PC-3 (cell line): ENCODE data around the gene IDNK. TPM values are rescaled to one million over a fixed set of nuclear protein-coding genes. Genes with fewer than 3 reads are reported as not detected.

Source experiments
- ATAC-seq: fragments of 200-7000 bp; cut with Tn5 transposase; 2 replicates; pipeline ENCODE4 v1.9.1; 2020; ENCODE audit warnings: mild to moderate bottlenecking, moderate library complexity
- BruUV-seq: library from RNA; stranded (reverse); fragments of 400-500 nt; replicated peaks from 2 replicates; lab custom pipeline; 2021; lab: Mats Ljungman, UMichigan
- CTCF ChIA-PET: fragments of 300-600 bp; sonication (Branson Sonifier 250); formaldehyde crosslinking; loops from one replicate; lab custom pipeline; 2022; ENCODE audit warnings: antibody characterized with exemption; lab: Charles Lee
- POLR2A ChIA-PET: fragments of 300-600 bp; sonication (Branson Sonifier 250); formaldehyde crosslinking; loops from one replicate; lab custom pipeline; 2022; ENCODE audit warnings: antibody characterized with exemption; ENCODE audit not compliant: unreplicated experiment; lab: Charles Lee
- DNase-seq: peaks from one replicate; pipeline ENCODE4 v3.0.0-alpha.2; 2015
- H2AFZ ChIP-seq: fragments of 300-600 bp; sonication (generic); 2 replicates; pipeline ENCODE4 v1.6.0; 2016; ENCODE audit warnings: antibody characterized with exemption, low read length
- H3F3A ChIP-seq: fragments of 300-600 bp; sonication (generic); one replicate; pipeline ENCODE4 v1.6.0; 2017; ENCODE audit warnings: antibody characterized with exemption, low read length, control low read depth, mild to moderate bottlenecking; ENCODE audit not compliant: unreplicated experiment
- H3K27ac ChIP-seq: fragments of 300-600 bp; sonication (generic); 2 replicates; pipeline ENCODE4 v1.5.1; 2016; ENCODE audit warnings: mild to moderate bottlenecking, low read length
- H3K27me3 ChIP-seq: fragments of 300-600 bp; sonication (generic); 2 replicates; pipeline ENCODE4 v1.6.1; 2016; ENCODE audit warnings: low read length, mixed read lengths
- H3K36me3 ChIP-seq: fragments of 300-600 bp; sonication (generic); 2 replicates; pipeline ENCODE4 v1.6.1; 2016; ENCODE audit warnings: low read depth, mixed run types, low read length, mixed read lengths
- H3K4me1 ChIP-seq: fragments of 300-600 bp; sonication (generic); 2 replicates; pipeline ENCODE4 v1.5.1; 2016; ENCODE audit warnings: low read length; ENCODE audit not compliant: insufficient read depth
- H3K4me2 ChIP-seq: fragments of 300-600 bp; sonication (generic); 2 replicates; pipeline ENCODE4 v1.6.0; 2016; ENCODE audit warnings: low read length
- H3K4me3 ChIP-seq: fragments of 300-600 bp; sonication (generic); 2 replicates; pipeline ENCODE4 v1.5.1; 2016; ENCODE audit warnings: mild to moderate bottlenecking, low read length, mixed read lengths
- H3K79me2 ChIP-seq: fragments of 300-600 bp; sonication (generic); 2 replicates; pipeline ENCODE4 v1.6.1; 2017; ENCODE audit warnings: low read length, mixed read lengths
- H3K9ac ChIP-seq: fragments of 300-600 bp; sonication (generic); 2 replicates; pipeline ENCODE4 v1.6.0; 2016; ENCODE audit warnings: mild to moderate bottlenecking, low read length
- H3K9me2 ChIP-seq: fragments of 300-600 bp; sonication (generic); replicated peaks from 2 replicates; pipeline ENCODE4 v1.6.1; 2016; ENCODE audit warnings: mixed run types, low read length, mixed read lengths
- H3K9me3 ChIP-seq: fragments of 300-600 bp; sonication (generic); 2 replicates; pipeline ENCODE4 v1.6.1; 2016; ENCODE audit warnings: low read length, mixed read lengths
- H4K20me1 ChIP-seq: fragments of 300-600 bp; sonication (generic); 2 replicates; pipeline ENCODE4 v1.6.1; 2016; ENCODE audit warnings: low read length, mixed read lengths
- EZH2 ChIP-seq: fragments of 300-600 bp; sonication (generic); IDR thresholded peaks from one replicate; pipeline ENCODE4 v1.6.1; 2017; ENCODE audit warnings: antibody characterized with exemption, mild to moderate bottlenecking, low read length; ENCODE audit not compliant: unreplicated experiment
- EZH2phosphoT487 ChIP-seq: fragments of 300-600 bp; sonication (generic); IDR thresholded peaks from 2 replicates; pipeline ENCODE4 v1.6.1; 2018; ENCODE audit warnings: mild to moderate bottlenecking, antibody characterized with exemption, low read length, borderline replicate concordance
- intact Hi-C: fragments of 100-400 bp; cut with micrococcal nuclease; formaldehyde crosslinking; loops from 2 replicates; pipeline ENCODE4 v1.9.0; 2023
- total RNA-seq: library from RNA; depleted of rRNA; stranded (reverse); fragments of >200 nt; gene quantifications from 2 replicates; pipeline ENCODE4 v1.2.3, GENCODE V29; 2014
- TF ChIP-seq, protein P1 (sequence below): fragments of 300-600 bp; sonication (generic); conservative IDR thresholded peaks from 2 replicates; pipeline ENCODE4 v1.5.1; 2017; ENCODE audit warnings: antibody characterized with exemption, low read depth, mild to moderate bottlenecking, low read length

The IDNK gene
- total RNA-seq, 1 experiment from 2014 or later: 1.4 TPM

DNA sequence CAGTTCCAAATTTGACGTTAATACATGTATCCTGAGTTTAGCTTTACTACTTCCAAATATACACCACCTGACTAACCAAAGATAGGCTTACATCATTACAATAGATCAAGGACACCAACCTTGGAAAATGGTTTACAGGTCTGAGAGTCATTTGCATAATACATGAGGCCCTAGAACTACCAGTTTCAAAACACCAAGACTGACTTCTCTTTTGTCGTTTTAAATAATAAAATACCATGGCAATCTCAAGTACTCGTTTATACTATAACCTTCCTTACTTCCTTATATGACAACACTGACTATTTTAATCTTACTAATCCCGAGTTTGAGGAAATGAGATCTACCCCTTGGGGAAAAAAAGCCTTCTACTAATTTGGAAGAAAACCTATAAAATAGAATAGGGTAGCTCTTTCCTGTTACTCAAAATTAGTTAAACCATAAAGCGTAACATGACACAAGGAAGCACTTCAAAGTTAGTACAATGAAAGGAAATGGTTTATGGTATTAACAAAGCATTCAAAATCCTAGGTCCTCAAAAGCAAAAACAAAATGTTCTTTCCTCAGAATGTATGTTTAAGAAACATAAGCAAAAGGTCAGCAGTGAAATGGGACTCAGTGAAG is 42.7 kb downstream of the IDNK start:
- CTCF ChIA-PET: no interaction called here
- H3K9ac ChIP-seq: no peak overlapping the region
- peak; percentile 33; the same call in 1 of the 2 replicates for ATAC-seq
- H3F3A ChIP-seq: no peaks in the 10 kb centered on the region
- no peaks in the 10 kb centered on the region for H3K27me3 ChIP-seq
- no peak for DNase-seq
- no peak for TF ChIP-seq EZH2
- TF ChIP-seq, protein P1, sequence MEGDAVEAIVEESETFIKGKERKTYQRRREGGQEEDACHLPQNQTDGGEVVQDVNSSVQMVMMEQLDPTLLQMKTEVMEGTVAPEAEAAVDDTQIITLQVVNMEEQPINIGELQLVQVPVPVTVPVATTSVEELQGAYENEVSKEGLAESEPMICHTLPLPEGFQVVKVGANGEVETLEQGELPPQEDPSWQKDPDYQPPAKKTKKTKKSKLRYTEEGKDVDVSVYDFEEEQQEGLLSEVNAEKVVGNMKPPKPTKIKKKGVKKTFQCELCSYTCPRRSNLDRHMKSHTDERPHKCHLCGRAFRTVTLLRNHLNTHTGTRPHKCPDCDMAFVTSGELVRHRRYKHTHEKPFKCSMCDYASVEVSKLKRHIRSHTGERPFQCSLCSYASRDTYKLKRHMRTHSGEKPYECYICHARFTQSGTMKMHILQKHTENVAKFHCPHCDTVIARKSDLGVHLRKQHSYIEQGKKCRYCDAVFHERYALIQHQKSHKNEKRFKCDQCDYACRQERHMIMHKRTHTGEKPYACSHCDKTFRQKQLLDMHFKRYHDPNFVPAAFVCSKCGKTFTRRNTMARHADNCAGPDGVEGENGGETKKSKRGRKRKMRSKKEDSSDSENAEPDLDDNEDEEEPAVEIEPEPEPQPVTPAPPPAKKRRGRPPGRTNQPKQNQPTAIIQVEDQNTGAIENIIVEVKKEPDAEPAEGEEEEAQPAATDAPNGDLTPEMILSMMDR: no peak
- no peak for TF ChIP-seq EZH2phosphoT487
- POLR2A ChIA-PET: no interaction called here
- no peak overlapping the region for H3K4me3 ChIP-seq
- no peaks in the 10 kb centered on the region for H3K4me1 ChIP-seq
- intact Hi-C loops: loop anchor here (5.0 kb wide), 1 partner anchor 42 kb away; the partner anchor contains the start of gene UBQLN1
- H4K20me1 ChIP-seq: no peaks in the 10 kb centered on the region
- H3K79me2 ChIP-seq: no peaks in the 10 kb centered on the region
- H3K9me2 ChIP-seq: no peaks in the 10 kb centered on the region
- no peak overlapping the region for H3K4me2 ChIP-seq
- H2AFZ ChIP-seq: no peak overlapping the region
- peaks cover 47% of the 10 kb centered on the region; the same call in 1 of the 2 replicates for H3K36me3 ChIP-seq
- no TSS peak for BruUV-seq
- no peak overlapping the region for H3K27ac ChIP-seq
- H3K9me3 ChIP-seq: no peaks in the 10 kb centered on the region

DNA sequence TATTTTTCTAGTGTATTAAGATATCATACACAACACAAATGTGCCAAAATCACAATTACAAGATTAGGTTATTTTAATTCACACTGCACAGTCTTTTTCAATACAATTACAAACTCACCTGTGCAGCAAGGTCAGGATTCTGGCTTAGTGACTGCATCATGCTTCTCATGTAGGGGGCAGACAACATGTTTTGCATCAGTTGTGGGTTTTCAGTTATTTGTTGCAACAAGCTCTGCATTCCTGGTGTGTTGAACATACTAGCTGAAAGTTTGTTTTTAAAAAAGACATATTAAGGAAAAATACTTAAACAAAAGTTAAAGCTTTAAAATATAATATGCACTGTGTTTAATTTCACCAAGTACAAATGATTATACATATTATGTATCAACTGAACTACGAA is 46.1 kb downstream of the IDNK start:
- DNase-seq (no peak), ATAC-seq (no peak)
- intact Hi-C loops: loop anchor here (5.0 kb wide), 1 partner anchor 38 kb away; the partner anchor contains the start of gene UBQLN1
- Histone ChIP-seq H3K9me3 (no peaks in the 10 kb centered on the region), H3K9me2 (no peaks in the 10 kb centered on the region), H3K27ac (no peak overlapping the region), H3K4me3 (no peak overlapping the region), H4K20me1 (no peaks in the 10 kb centered on the region), H2AFZ (no peak overlapping the region), H3K36me3 (peaks cover 52% of the 10 kb centered on the region), H3F3A (no peaks in the 10 kb centered on the region), H3K9ac (no peak overlapping the region), H3K4me2 (no peak overlapping the region), H3K27me3 (no peaks in the 10 kb centered on the region), H3K4me1 (no peaks in the 10 kb centered on the region), H3K79me2 (peaks cover 14% of the 10 kb centered on the region)
- no TSS peak for BruUV-seq
- ChIA-PET POLR2A (no interaction called here), CTCF (no interaction called here)
- TF ChIP-seq EZH2phosphoT487: no peak

DNA sequence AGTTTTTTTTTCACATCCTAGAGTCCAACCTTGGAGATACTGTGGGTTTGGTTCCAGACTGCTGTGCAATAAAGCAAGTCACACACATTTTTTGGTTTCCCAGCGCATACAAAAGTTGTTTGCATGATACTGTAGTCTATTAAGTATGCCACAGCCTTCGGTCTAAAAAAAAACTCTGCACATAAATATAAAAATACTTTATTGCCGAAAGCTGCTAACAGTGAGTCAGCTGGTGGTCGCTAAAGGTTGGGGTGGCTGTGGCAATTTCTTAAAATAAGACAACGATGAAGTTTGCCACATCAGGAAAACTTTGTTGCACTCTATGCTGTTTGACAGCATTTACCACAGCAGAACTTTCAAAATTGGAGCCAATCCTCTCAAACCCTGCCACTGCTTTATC is 47.4 kb downstream of the IDNK start:
- Histone ChIP-seq H4K20me1 (no peaks in the 10 kb centered on the region), H3K4me1 (no peaks in the 10 kb centered on the region), H3K27me3 (no peaks in the 10 kb centered on the region), H2AFZ (no peak overlapping the region), H3K4me3 (no peak overlapping the region), H3K27ac (peak overlapping the region; percentile 18; the same call in 1 of the 2 replicates), H3K36me3 (peaks cover 56% of the 10 kb centered on the region), H3F3A (no peaks in the 10 kb centered on the region), H3K4me2 (no peak overlapping the region), H3K9ac (no peak overlapping the region), H3K9me3 (no peaks in the 10 kb centered on the region), H3K79me2 (peaks cover 21% of the 10 kb centered on the region), H3K9me2 (no peaks in the 10 kb centered on the region)
- ChIA-PET CTCF (no interaction called here), POLR2A (no interaction called here)
- no TSS peak for BruUV-seq
- DNase-seq: no peak
- no peak for ATAC-seq
- intact Hi-C loops: no loop called here
- TF ChIP-seq EZH2: no peak
- TF ChIP-seq, protein P1: no peak
- TF ChIP-seq EZH2phosphoT487: no peak
